Glomerular visceral epithelial cell (primary cell): ENCODE results near the gene EMILIN3.
A peak's percentile ranks its signal among the peaks of the same experiment; 100 is the strongest.
"Not testable (repeated sequence)": the region's sequence is repeated elsewhere in the genome, so short reads cannot be mapped to it uniquely, and the experiment has no call there.

Source experiments
- DNase-seq: peaks from one replicate; pipeline ENCODE4 v3.0.0-alpha.2; 2016; ENCODE audit errors: extremely low spot score

Gene EMILIN3

DNA sequence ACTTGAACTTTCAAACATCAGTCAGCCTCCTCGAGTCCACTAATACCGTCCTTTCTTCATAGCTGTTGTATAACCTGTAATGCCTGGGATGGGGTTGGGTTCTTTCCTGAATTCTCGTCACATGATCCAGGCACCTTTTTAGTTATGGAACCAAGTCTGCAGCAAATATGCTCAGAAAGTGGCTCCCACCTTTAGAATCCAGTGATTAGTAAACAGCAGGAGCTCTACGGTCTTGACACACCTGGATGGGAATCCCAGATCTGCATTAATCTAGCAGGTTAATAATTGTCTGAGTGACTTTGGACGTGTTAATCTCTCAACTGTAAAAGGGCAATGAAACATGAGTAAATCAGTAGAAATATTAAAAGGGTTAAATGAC lies 48.4 kb downstream of the EMILIN3 start:
- no peak for DNase-seq

- DNase-seq: peak; percentile 100
These were observed 48.9 kb downstream of the EMILIN3 start, which contains the start of gene ZHX3 for GRCh38 chr20:41317546-41318270. Gene ZHX3 (minus strand): TSS chr20:41317731. CDS start chr20:41204916, 112,815 bp downstream.

DNA sequence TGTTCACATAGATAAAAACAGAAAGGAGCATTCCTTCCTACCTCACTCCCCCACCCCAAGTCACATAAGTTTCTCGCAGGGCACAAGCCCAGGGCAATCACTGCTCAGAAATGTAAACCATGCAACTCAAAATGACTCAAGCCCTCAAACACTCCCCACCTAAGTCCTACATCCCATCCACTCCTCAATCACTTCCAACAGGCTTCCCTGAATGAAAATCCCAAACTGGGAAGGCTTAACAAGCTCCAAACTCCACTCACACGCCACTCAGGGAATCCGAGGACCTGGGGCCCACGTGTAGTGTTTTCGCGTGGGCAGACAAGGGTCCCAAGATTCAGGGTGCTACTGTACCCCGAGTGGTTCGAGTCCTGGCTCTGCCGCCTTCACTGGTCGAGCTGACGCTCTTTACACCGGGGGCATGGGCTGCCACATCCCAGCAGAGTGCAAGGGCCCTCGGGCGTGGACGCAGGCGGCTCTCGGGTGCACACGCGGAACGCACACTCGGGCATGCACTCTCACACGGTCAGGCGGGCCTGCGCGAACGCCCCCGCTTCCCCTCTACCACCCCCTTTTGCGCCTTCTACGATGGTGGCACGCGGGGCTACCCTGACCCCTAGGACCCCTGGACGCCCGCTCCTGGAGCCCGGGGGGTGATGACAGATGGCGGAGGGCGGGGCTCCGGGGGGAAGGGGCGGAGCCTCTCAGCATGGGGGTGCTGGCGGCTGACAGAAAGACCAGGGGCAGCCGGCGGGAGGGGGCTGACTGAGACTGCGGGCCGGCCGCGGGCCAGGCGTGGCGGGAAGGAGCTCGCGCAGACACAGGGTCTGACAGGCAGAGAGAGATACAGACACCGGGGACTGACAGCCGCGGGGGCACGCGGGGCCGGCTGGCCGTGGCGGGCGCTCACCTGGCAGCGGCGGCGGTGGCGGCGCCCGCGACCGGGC lies 49.7 kb downstream of the EMILIN3 start:
- peak; percentile 73 for DNase-seq

DNA sequence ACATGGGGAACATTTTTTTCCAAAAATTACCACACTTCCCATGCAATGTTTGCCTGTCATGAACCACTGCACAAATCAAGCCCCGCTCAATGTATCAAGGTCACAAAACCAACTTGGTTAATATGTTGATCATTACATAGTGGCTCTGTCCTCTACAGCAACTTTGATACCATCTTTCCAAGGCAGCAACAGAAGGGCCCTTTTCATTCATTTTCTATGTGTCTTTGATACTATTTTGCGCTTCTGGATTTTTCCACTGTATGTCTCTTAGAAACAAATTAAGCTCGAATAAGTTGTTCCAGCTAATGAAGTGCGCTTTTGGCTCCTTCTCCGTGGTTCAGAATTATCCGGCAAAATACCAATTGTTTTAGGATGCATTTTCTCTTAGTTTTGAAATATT lies 50.6 kb downstream of the EMILIN3 start:
- peak; percentile 40 for DNase-seq

GRCh38 chr20:41314386-41314785 lies 52.2 kb downstream of the EMILIN3 start:
- DNase-seq: no peak

DNA sequence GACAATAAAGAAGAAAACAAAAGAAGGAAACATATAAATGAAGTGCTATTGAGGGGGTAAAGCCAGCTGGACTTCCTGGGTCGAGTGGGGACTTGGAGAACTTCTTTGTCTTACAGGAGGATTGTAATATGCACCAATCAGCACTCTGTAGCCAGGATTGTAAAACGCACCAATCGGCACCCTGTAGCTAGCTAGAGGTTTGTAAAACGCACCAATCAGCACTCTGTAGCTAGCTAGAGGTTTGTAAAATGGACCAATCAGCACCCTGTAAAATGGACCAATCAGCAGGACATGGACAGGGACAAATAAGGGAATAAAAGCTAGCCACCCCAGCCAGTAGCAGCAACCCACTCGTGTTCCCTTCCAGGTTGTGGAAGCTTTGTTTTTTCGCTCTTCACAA lies 54.6 kb downstream of the EMILIN3 start:
- not testable (repeated sequence) for DNase-seq
